ENCODE measurements around the gene SPRR5.

DNA sequence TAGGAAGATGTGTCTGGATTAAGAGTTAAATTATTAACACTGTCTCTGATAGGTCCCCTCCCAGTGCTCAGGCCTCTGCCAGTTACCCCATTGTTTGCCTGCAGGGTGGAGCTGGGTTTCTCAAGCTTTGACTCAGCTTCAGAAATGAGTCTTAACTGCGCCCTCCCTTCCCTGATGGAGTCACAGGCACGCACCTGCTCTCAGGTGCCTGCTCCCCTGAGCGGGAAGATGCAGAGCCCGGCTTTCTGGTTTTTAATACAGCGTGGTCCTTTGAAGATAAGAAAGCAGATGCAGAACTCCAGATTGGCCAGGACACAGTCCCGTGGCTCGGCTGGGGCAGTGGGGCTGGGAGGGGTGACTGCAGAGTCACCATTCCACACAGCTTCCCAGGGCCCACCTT lies 20.2 kb downstream of the SPRR5 start:
- no peak for TF ChIP-seq POLR2A (IDR thresholded peaks at IDR 0.05)
- TF ChIP-seq, protein P1, sequence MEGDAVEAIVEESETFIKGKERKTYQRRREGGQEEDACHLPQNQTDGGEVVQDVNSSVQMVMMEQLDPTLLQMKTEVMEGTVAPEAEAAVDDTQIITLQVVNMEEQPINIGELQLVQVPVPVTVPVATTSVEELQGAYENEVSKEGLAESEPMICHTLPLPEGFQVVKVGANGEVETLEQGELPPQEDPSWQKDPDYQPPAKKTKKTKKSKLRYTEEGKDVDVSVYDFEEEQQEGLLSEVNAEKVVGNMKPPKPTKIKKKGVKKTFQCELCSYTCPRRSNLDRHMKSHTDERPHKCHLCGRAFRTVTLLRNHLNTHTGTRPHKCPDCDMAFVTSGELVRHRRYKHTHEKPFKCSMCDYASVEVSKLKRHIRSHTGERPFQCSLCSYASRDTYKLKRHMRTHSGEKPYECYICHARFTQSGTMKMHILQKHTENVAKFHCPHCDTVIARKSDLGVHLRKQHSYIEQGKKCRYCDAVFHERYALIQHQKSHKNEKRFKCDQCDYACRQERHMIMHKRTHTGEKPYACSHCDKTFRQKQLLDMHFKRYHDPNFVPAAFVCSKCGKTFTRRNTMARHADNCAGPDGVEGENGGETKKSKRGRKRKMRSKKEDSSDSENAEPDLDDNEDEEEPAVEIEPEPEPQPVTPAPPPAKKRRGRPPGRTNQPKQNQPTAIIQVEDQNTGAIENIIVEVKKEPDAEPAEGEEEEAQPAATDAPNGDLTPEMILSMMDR (IDR thresholded peaks at IDR 0.05), result no peak
